ENCODE data around the gene SLC66A2. TPM values are rescaled to one million over a fixed set of nuclear protein-coding genes. Genes with fewer than 3 reads are reported as not detected.

SLC66A2 gene
- total and polyA plus RNA-seq, 2 of the 13 experiments (the other 11 are each of a cell fraction or from before 2014, with no cell fraction given), result 33.5 to 41.9 TPM

- no peak for TF ChIP-seq RCOR2 (CRISPR knock-in tag; IDR thresholded peaks at IDR 0.05)
These were observed 39.8 kb downstream of the SLC66A2 start (continued) for GRCh38 chr18:79911344-79912270.

GRCh38 chr18:79910563-79911343, 40.7 kb downstream of the SLC66A2 start:
- ChIA-PET CTCF (ENCODE audit: low intra/inter-chr PET ratio, low total read pairs) (no interaction called here), POLR2A (no interaction called here)
- H4K20me1 ChIP-seq (ENCODE audit: insufficient read depth, low read length), result peaks cover 20% of the 10 kb centered on the region; the same call in 1 of the 2 replicates
- no peaks in the 10 kb centered on the region for H3K27me3 ChIP-seq (ENCODE audit: control insufficient read depth in 1 of 2, insufficient read depth in 2 of 2, low read length in 2 of 2)
- no peak overlapping the region for H3K9ac ChIP-seq (ENCODE audit: insufficient read depth, low read depth, low read length)
- no peak overlapping the region for H3K27ac ChIP-seq (ENCODE audit: extremely low read length, insufficient read depth, low read length)
- ATAC-seq (no peak), FAIRE-seq (no peak), DNase-seq (ENCODE audit: low spot score) (no peak)
- no peak for TF ChIP-seq CSRNP1 (CRISPR knock-in tag; IDR thresholded peaks at IDR 0.05)
- no peak for TF ChIP-seq HOXA7 (CRISPR knock-in tag; IDR thresholded peaks at IDR 0.05)
- no peak for TF ChIP-seq ZNF749 (CRISPR knock-in tag; IDR thresholded peaks at IDR 0.05; ENCODE audit: borderline replicate concordance)
- TF ChIP-seq HNF4A (CRISPR knock-in tag; IDR thresholded peaks at IDR 0.05), result no peak
- no peak for TF ChIP-seq MLX (CRISPR knock-in tag; IDR thresholded peaks at IDR 0.05)
- TF ChIP-seq MAFF (IDR thresholded peaks at IDR 0.05; ENCODE audit: low read depth, low read length), result peak; percentile 85
- peak; percentile 82 to 91 for TF ChIP-seq MAFK (conservative IDR thresholded peaks at IDR 0.05 in 1 of 2, IDR thresholded peaks at IDR 0.05 in 1 of 2; ENCODE audit: low read length in 2 of 2)
- BruUV-seq (replicated peaks), result no TSS peak
- in situ Hi-C loops (cut with HindIII; ENCODE audit: extremely low pct_ligation_motif_present, low pct_unique_long_range_greater_than_20kb) (no loop called here), intact Hi-C loops (cut with micrococcal nuclease; ENCODE audit: unreplicated experiment) (no loop called here)
- no peaks in the 10 kb centered on the region for H3K9me3 ChIP-seq (ENCODE audit: low read length)
- H3K4me3 ChIP-seq (replicated peaks in 1 of 3; ENCODE audit: insufficient read depth in 1 of 3, low read depth in 2 of 3, low read length in 3 of 3), result no peak overlapping the region
- H3K36me3 ChIP-seq (replicated peaks in 1 of 2; ENCODE audit: control insufficient read depth in 1 of 2, insufficient read depth in 2 of 2, low read length in 2 of 2), result peaks cover 6 to 30% of the 10 kb centered on the region in 2 experiments; a peak in 4 of 5 replicates
- H3K79me2 ChIP-seq (ENCODE audit: insufficient read depth, low read length), result no peaks in the 10 kb centered on the region
- H2AFZ ChIP-seq (ENCODE audit: low read length), result no peak overlapping the region
- no peaks in the 10 kb centered on the region for H3K4me1 ChIP-seq (ENCODE audit: insufficient read depth, low read length)
- H3K4me2 ChIP-seq (ENCODE audit: low read depth, low read length), result no peak overlapping the region
- whole genome bisulfite sequencing (ENCODE audit: low lambda C conversion rate), result 97% methylated on average over 7 of the region's 16 CpGs
